GM12801 (cell line): ENCODE data around the gene CDH4.

Experiments used
- CTCF ChIP-seq: IDR thresholded peaks from one replicate; pipeline ENCODE4 v1.5.1; 2011; ENCODE audit warnings: control low read depth; ENCODE audit not compliant: insufficient read length; ENCODE audit errors: extremely low read depth

CDH4 gene

GRCh38 chr20:61690993-61691838, 439.2 kb downstream of the CDH4 start:
- no peak for TF ChIP-seq CTCF

GRCh38 chr20:61691978-61692377, 439.9 kb downstream of the CDH4 start:
- no peak for TF ChIP-seq CTCF

GRCh38 chr20:61692479-61692878, 440.4 kb downstream of the CDH4 start:
- TF ChIP-seq CTCF, result no peak

- no peak for TF ChIP-seq CTCF
Measured at GRCh38 chr20:61693055-61693600, 441.1 kb downstream of the CDH4 start.

GRCh38 chr20:61694682-61695081, 442.6 kb downstream of the CDH4 start:
- no peak for TF ChIP-seq CTCF

- TF ChIP-seq CTCF, result no peak
Measured at GRCh38 chr20:61695741-61696140, 443.7 kb downstream of the CDH4 start.

- TF ChIP-seq CTCF, result no peak
Measured at GRCh38 chr20:61696181-61696735, 444.2 kb downstream of the CDH4 start.
